ENCODE results near the gene STIP1.

The STIP1 gene

GRCh38 chr11:64251753-64252002, 65.7 kb downstream of the STIP1 start:
- H2BK5ac ChIP-seq (ENCODE audit: low read depth, low read length, poor library complexity) = peak overlapping the region; percentile 0
- no peak overlapping the region for H4K12ac ChIP-seq (ENCODE audit: low read depth, low read length)
- no peak overlapping the region for H2BK12ac ChIP-seq (ENCODE audit: low read length)
- peak overlapping the region; percentile 85 for H3K4me2 ChIP-seq (ENCODE audit: low read length)
- peaks cover 23% of the 10 kb centered on the region for H3K79me1 ChIP-seq (ENCODE audit: low read length)
- peaks cover 22 to 30% of the 10 kb centered on the region in 2 experiments for H3K36me3 ChIP-seq (ENCODE audit: control insufficient read depth in 1 of 2, insufficient read depth in 2 of 2, low read length in 2 of 2)
- peak overlapping the region; percentile 41 for H2AFZ ChIP-seq (ENCODE audit: insufficient read depth, low read length, poor library complexity)
- no peak overlapping the region for H3K23ac ChIP-seq (ENCODE audit: low read length)
- DNase-seq = no peak
- peak overlapping the region; percentile 4 for H3K14ac ChIP-seq (ENCODE audit: low read length)
- H4K8ac ChIP-seq (ENCODE audit: low read depth, low read length) = peak overlapping the region; percentile 52
- H3K4me3 ChIP-seq (ENCODE audit: low read depth, low read length) = peak overlapping the region; percentile 79
- peaks cover 2% of the 10 kb centered on the region for H3K9me3 ChIP-seq (ENCODE audit: insufficient read depth, low read depth, low read length)
- peak overlapping the region; percentile 82 for H3K9ac ChIP-seq (ENCODE audit: low read length)
- H3K27ac ChIP-seq (ENCODE audit: low read depth, low read length) = no peak overlapping the region
- H3K4ac ChIP-seq (ENCODE audit: low read depth, low read length) = peak overlapping the region; percentile 81
- peak overlapping the region; percentile 28 for H2BK120ac ChIP-seq (ENCODE audit: insufficient read depth, low read length, poor library complexity)
- H3K79me2 ChIP-seq (ENCODE audit: control insufficient read depth, insufficient read depth, low read length, poor library complexity) = peaks cover 12% of the 10 kb centered on the region
- H3K27me3 ChIP-seq (ENCODE audit: insufficient read depth, low read length) = no peaks in the 10 kb centered on the region
- peak overlapping the region; percentile 74 for H3K18ac ChIP-seq (ENCODE audit: low read length)
- no CpG with 5 or more reads among the region's 18 CpGs for WGBS (ENCODE audit: extremely low coverage, insufficient coverage, insufficient read length)
- peaks cover 8 to 16% of the 10 kb centered on the region in 2 experiments for H3K4me1 ChIP-seq (ENCODE audit: control insufficient read depth in 1 of 2, insufficient read depth in 2 of 2, low read length in 2 of 2)
- peak overlapping the region; percentile 74 for H4K91ac ChIP-seq (ENCODE audit: low read depth, low read length)
- no peak overlapping the region for H2AK5ac ChIP-seq (ENCODE audit: low read length)

- H3K79me2 ChIP-seq (ENCODE audit: control insufficient read depth, insufficient read depth, low read length, poor library complexity) = peaks cover 9% of the 10 kb centered on the region
Measured at GRCh38 chr11:64252003-64252872, 66.3 kb downstream of the STIP1 start.

DNA sequence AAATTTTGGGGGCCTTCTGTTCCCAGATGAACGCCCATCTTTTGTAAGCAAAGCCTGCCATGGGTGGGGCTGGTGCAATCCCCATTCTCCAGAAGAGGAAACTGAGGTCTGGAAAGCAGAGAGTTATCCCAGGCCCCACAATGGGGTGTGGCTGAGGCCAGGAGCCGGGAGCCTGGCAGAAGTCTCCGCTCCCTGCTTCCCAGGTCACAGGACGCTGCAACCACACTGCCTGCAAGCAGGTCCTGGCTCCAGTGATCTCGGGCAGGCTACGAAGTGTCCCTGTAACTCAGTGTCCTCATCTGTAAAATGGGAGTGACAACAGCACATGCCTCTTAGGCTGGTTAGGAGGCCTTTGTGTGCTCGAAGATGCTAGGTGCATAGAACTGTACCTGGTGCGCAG, 67.1 kb downstream of the STIP1 start:
- H3K4ac ChIP-seq (ENCODE audit: low read depth, low read length) = no peak overlapping the region

More at GRCh38 chr11:64252003-64252872, 66.3 kb downstream of the STIP1 start:
- Histone ChIP-seq H4K12ac (ENCODE audit: low read depth, low read length) (peak overlapping the region; percentile 65), H3K14ac (ENCODE audit: low read length) (peak overlapping the region; percentile 4), H2BK5ac (ENCODE audit: low read depth, low read length, poor library complexity) (peak overlapping the region; percentile 0), H3K4ac (ENCODE audit: low read depth, low read length) (peak overlapping the region; percentile 81), H3K4me2 (ENCODE audit: low read length) (peak overlapping the region; percentile 85), H3K27me3 (ENCODE audit: insufficient read depth, low read length) (no peaks in the 10 kb centered on the region), H3K23ac (ENCODE audit: low read length) (no peak overlapping the region), H3K9ac (ENCODE audit: low read length) (peak overlapping the region; percentile 82), H2AFZ (ENCODE audit: insufficient read depth, low read length, poor library complexity) (peak overlapping the region; percentile 21), H3K9me3 (ENCODE audit: insufficient read depth, low read depth, low read length) (no peaks in the 10 kb centered on the region), H3K4me3 (ENCODE audit: low read depth, low read length) (peak overlapping the region; percentile 79), H4K8ac (ENCODE audit: low read depth, low read length) (peak overlapping the region; percentile 83), H2BK120ac (ENCODE audit: insufficient read depth, low read length, poor library complexity) (peak overlapping the region; percentile 48), H3K79me1 (ENCODE audit: low read length) (peaks cover 19% of the 10 kb centered on the region), H3K27ac (ENCODE audit: low read depth, low read length) (no peak overlapping the region), H3K18ac (ENCODE audit: low read length) (peak overlapping the region; percentile 76), H3K36me3 (ENCODE audit: control insufficient read depth in 1 of 2, insufficient read depth in 2 of 2, low read length in 2 of 2) (peaks cover 25 to 33% of the 10 kb centered on the region in 2 experiments), H2BK12ac (ENCODE audit: low read length) (peak overlapping the region; percentile 50), H3K4me1 (ENCODE audit: control insufficient read depth in 1 of 2, insufficient read depth in 2 of 2, low read length in 2 of 2) (peaks cover 8 to 16% of the 10 kb centered on the region in 2 experiments), H2AK5ac (ENCODE audit: low read length) (peak overlapping the region; percentile 77), H4K91ac (ENCODE audit: low read depth, low read length) (peak overlapping the region; percentile 74)
- DNase-seq = peak in 1 of 2 donors; percentile 54
- WGBS (ENCODE audit: extremely low coverage, insufficient coverage, insufficient read length) = no CpG with 5 or more reads among the region's 23 CpGs

DNA sequence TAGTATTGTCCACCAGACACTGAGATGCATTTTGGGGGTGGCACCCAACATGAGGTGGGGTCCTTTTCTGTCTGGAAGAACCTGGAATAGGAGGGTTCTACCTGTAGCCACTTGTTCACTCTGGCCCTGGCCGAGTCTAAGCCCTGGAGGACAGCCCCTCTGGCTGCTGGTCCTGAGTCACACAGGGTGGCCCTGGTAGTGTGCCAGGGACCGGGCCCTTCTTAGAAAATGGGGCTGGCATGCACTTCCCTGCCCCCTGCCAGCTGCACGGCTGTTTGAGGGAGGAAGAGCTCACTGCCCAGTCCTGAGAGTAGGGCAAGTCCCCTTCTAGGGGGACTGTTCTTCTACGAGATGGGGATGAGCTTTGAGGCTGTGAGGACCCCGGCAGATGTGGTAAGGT, 67.5 kb downstream of the STIP1 start:
- Histone ChIP-seq H2BK12ac (ENCODE audit: low read length) (no peak overlapping the region), H4K91ac (ENCODE audit: low read depth, low read length) (no peak overlapping the region), H4K8ac (ENCODE audit: low read depth, low read length) (no peak overlapping the region), H3K36me3 (ENCODE audit: control insufficient read depth in 1 of 2, insufficient read depth in 2 of 2, low read length in 2 of 2) (peaks cover 35 to 39% of the 10 kb centered on the region in 2 experiments), H3K23ac (ENCODE audit: low read length) (no peak overlapping the region), H3K4me3 (ENCODE audit: low read depth, low read length) (no peak overlapping the region), H2AK5ac (ENCODE audit: low read length) (no peak overlapping the region), H3K9ac (ENCODE audit: low read length) (no peak overlapping the region), H2AFZ (ENCODE audit: insufficient read depth, low read length, poor library complexity) (no peak overlapping the region), H3K4me1 (ENCODE audit: control insufficient read depth in 1 of 2, insufficient read depth in 2 of 2, low read length in 2 of 2) (peaks cover 8 to 12% of the 10 kb centered on the region in 2 experiments), H3K4ac (ENCODE audit: low read depth, low read length) (no peak overlapping the region), H3K4me2 (ENCODE audit: low read length) (no peak overlapping the region), H3K79me2 (ENCODE audit: control insufficient read depth, insufficient read depth, low read length, poor library complexity) (peaks cover 9% of the 10 kb centered on the region), H2BK5ac (ENCODE audit: low read depth, low read length, poor library complexity) (no peak overlapping the region), H3K27me3 (ENCODE audit: insufficient read depth, low read length) (no peaks in the 10 kb centered on the region), H3K79me1 (ENCODE audit: low read length) (peaks cover 15% of the 10 kb centered on the region), H3K18ac (ENCODE audit: low read length) (no peak overlapping the region), H4K12ac (ENCODE audit: low read depth, low read length) (no peak overlapping the region), H3K14ac (ENCODE audit: low read length) (no peak overlapping the region), H3K9me3 (ENCODE audit: insufficient read depth, low read depth, low read length) (peaks cover 1% of the 10 kb centered on the region), H2BK120ac (ENCODE audit: insufficient read depth, low read length, poor library complexity) (no peak overlapping the region), H3K27ac (ENCODE audit: low read depth, low read length) (no peak overlapping the region)
- no peak for DNase-seq
- WGBS (ENCODE audit: extremely low coverage, insufficient coverage, insufficient read length) = no CpG with 5 or more reads among the region's 5 CpGs

More for the DNA sequence above, 67.1 kb downstream of the STIP1 start:
- Histone ChIP-seq H4K12ac (ENCODE audit: low read depth, low read length) (no peak overlapping the region), H3K27ac (ENCODE audit: low read depth, low read length) (no peak overlapping the region), H3K23ac (ENCODE audit: low read length) (no peak overlapping the region), H2AK5ac (ENCODE audit: low read length) (no peak overlapping the region), H3K9me3 (ENCODE audit: insufficient read depth, low read depth, low read length) (no peaks in the 10 kb centered on the region), H3K27me3 (ENCODE audit: insufficient read depth, low read length) (no peaks in the 10 kb centered on the region), H3K4me1 (ENCODE audit: control insufficient read depth in 1 of 2, insufficient read depth in 2 of 2, low read length in 2 of 2) (peaks cover 8 to 12% of the 10 kb centered on the region in 2 experiments), H2BK5ac (ENCODE audit: low read depth, low read length, poor library complexity) (no peak overlapping the region), H2AFZ (ENCODE audit: insufficient read depth, low read length, poor library complexity) (no peak overlapping the region), H3K79me1 (ENCODE audit: low read length) (peaks cover 15% of the 10 kb centered on the region), H3K4me3 (ENCODE audit: low read depth, low read length) (no peak overlapping the region), H3K4me2 (ENCODE audit: low read length) (peak overlapping the region; percentile 85), H3K36me3 (ENCODE audit: control insufficient read depth in 1 of 2, insufficient read depth in 2 of 2, low read length in 2 of 2) (peaks cover 30 to 35% of the 10 kb centered on the region in 2 experiments), H3K9ac (ENCODE audit: low read length) (no peak overlapping the region), H4K8ac (ENCODE audit: low read depth, low read length) (no peak overlapping the region), H2BK120ac (ENCODE audit: insufficient read depth, low read length, poor library complexity) (no peak overlapping the region), H3K14ac (ENCODE audit: low read length) (no peak overlapping the region), H4K91ac (ENCODE audit: low read depth, low read length) (no peak overlapping the region), H2BK12ac (ENCODE audit: low read length) (no peak overlapping the region), H3K79me2 (ENCODE audit: control insufficient read depth, insufficient read depth, low read length, poor library complexity) (peaks cover 9% of the 10 kb centered on the region), H3K18ac (ENCODE audit: low read length) (peak overlapping the region; percentile 12)
- DNase-seq = no peak
- no CpG with 5 or more reads among the region's 8 CpGs for WGBS (ENCODE audit: extremely low coverage, insufficient coverage, insufficient read length)
